A549 (cell line): ENCODE measurements around the gene NFKBIE. TPM values are rescaled to one million over a fixed set of nuclear protein-coding genes. Genes with fewer than 3 reads are reported as not detected.

Source experiments
- ATOH8 ChIP-seq: fragments of 250-450 bp; sonication (Bioruptor Pico); IDR thresholded peaks from 2 replicates; pipeline ENCODE4 v1.5.0; 2020; ENCODE audit warnings: low read depth, mild to moderate bottlenecking, moderate library complexity
- CBX8 ChIP-seq: fragments of 200-600 bp; sonication (generic); IDR thresholded peaks from 2 replicates; pipeline ENCODE4 v1.6.1; 2016
- CEBPB ChIP-seq, 2 experiments: fragments of >200 bp in 1 of 2; sonication (Bioruptor Twin) in 1 of 2; formaldehyde crosslinking in 1 of 2; IDR thresholded peaks; 2 replicates each; pipeline ENCODE4 v1.6.1; 2012 to 2016
- CHD4 ChIP-seq: fragments of 200-600 bp; sonication (generic); IDR thresholded peaks from 2 replicates; pipeline ENCODE4 v1.6.1; 2016; ENCODE audit warnings: antibody characterized with exemption, mild to moderate bottlenecking, borderline replicate concordance
- EHF ChIP-seq: fragments of 250-450 bp; sonication (Bioruptor Pico); IDR thresholded peaks from 2 replicates; pipeline ENCODE4 v1.5.0; 2020; ENCODE audit warnings: mild to moderate bottlenecking
- EHMT2 ChIP-seq: fragments of 200-600 bp; sonication (generic); IDR thresholded peaks from 2 replicates; pipeline ENCODE4 v1.6.1; 2016; ENCODE audit warnings: antibody characterized with exemption, low read depth, mild to moderate bottlenecking, moderate library complexity
- ELK1 ChIP-seq: fragments of 150-350 bp; IDR thresholded peaks from 2 replicates; pipeline ENCODE4 v1.6.1; 2014; ENCODE audit warnings: low read depth, mild to moderate bottlenecking, low read length
- EP300 ChIP-seq, 2 experiments: fragments of >200 bp; sonication (Bioruptor Twin); formaldehyde crosslinking; IDR thresholded peaks; 2 replicates in 1 of 2; 3 replicates in 1 of 2; pipeline ENCODE4 v1.6.1; 2016 to 2017
- ESRRA ChIP-seq: fragments of 150-350 bp; IDR thresholded peaks from 2 replicates; pipeline ENCODE4 v1.6.1; 2014; ENCODE audit warnings: mild to moderate bottlenecking, low read length, borderline replicate concordance
- FOSB ChIP-seq: fragments of 250-450 bp; sonication (Bioruptor Pico); IDR thresholded peaks from 2 replicates; pipeline ENCODE4 v1.5.0; 2020; ENCODE audit warnings: mild to moderate bottlenecking, moderate library complexity
- FOSL2 ChIP-seq, 2 experiments: fragments of 450-650 bp in 1 of 2; fragments of >200 bp in 1 of 2; sonication (Bioruptor Twin) in 1 of 2; formaldehyde crosslinking; IDR thresholded peaks; 2 replicates each; pipeline versions ENCODE4 v1.5.0 to v1.6.1; 2016 to 2020; ENCODE audit warnings: mild to moderate bottlenecking in 1 of 2, moderate library complexity in 1 of 2
- HOXB13 ChIP-seq: fragments of 250-450 bp; sonication (Bioruptor Pico); IDR thresholded peaks from 2 replicates; pipeline ENCODE4 v1.5.0; 2020; ENCODE audit warnings: low read depth, mild to moderate bottlenecking, moderate library complexity
- HOXB5 ChIP-seq: fragments of 250-450 bp; sonication (Bioruptor Pico); IDR thresholded peaks from 2 replicates; pipeline ENCODE4 v1.5.0; 2020; ENCODE audit warnings: mild to moderate bottlenecking, moderate library complexity
- MAZ ChIP-seq: fragments of 150-350 bp; IDR thresholded peaks from 2 replicates; pipeline ENCODE4 v1.6.1; 2014; ENCODE audit warnings: antibody characterized with exemption, low read depth, low read length, borderline replicate concordance
- NFE2L2 ChIP-seq: fragments of 150-350 bp; conservative IDR thresholded peaks from 2 replicates; pipeline ENCODE4 v1.6.1; 2014; ENCODE audit warnings: low read length
- PBX3 ChIP-seq: IDR thresholded peaks from 2 replicates; pipeline ENCODE4 v1.6.1; 2012
- PHF8 ChIP-seq: fragments of 200-600 bp; sonication (generic); IDR thresholded peaks from 2 replicates; pipeline ENCODE4 v1.6.1; 2016; ENCODE audit warnings: low read depth, mild to moderate bottlenecking, antibody characterized with exemption, moderate library complexity, borderline replicate concordance
- POLR2AphosphoS2 ChIP-seq: conservative IDR thresholded peaks from 2 replicates; pipeline ENCODE4 v1.6.1; 2012; ENCODE audit warnings: low read length, improper control_type of control experiment, inconsistent platforms
- RARB ChIP-seq: fragments of 250-450 bp; sonication (Bioruptor Pico); IDR thresholded peaks from 2 replicates; pipeline ENCODE4 v1.8.0; 2021; ENCODE audit warnings: mild to moderate bottlenecking, moderate library complexity
- RCOR1 ChIP-seq: fragments of 150-350 bp; IDR thresholded peaks from 2 replicates; pipeline ENCODE4 v1.6.1; 2014; ENCODE audit warnings: antibody characterized with exemption, low read length, low read depth
- RNF2 ChIP-seq: fragments of 200-600 bp; sonication (generic); IDR thresholded peaks from 2 replicates; pipeline ENCODE4 v1.6.1; 2016; ENCODE audit warnings: low read depth, mild to moderate bottlenecking, antibody characterized with exemption, moderate library complexity, borderline replicate concordance
- SMC3 ChIP-seq: fragments of >200 bp; sonication (Bioruptor Twin); formaldehyde crosslinking; IDR thresholded peaks from 3 replicates; pipeline ENCODE4 v1.6.1; 2018; ENCODE audit warnings: inconsistent platforms
- TFCP2L1 ChIP-seq: fragments of 250-450 bp; sonication (Bioruptor Pico); IDR thresholded peaks from 2 replicates; pipeline ENCODE4 v1.5.0; 2021; ENCODE audit warnings: mild to moderate bottlenecking
- TP53 ChIP-seq: fragments of 250-450 bp; sonication (Bioruptor Pico); IDR thresholded peaks from 2 replicates; pipeline ENCODE4 v1.5.0; 2021; ENCODE audit warnings: mild to moderate bottlenecking, moderate library complexity
- ZFP36 ChIP-seq: fragments of 450-650 bp; IDR thresholded peaks from 2 replicates; pipeline ENCODE4 v1.6.1; 2014; ENCODE audit warnings: borderline replicate concordance; ENCODE audit not compliant: partially characterized antibody
- ZNF302 ChIP-seq: fragments of 250-450 bp; sonication (Bioruptor Pico); IDR thresholded peaks from 2 replicates; pipeline ENCODE4 v1.9.0; 2021; ENCODE audit warnings: inconsistent platforms, mild to moderate bottlenecking, moderate library complexity
- ZSCAN20 ChIP-seq: fragments of 250-450 bp; sonication (Bioruptor Pico); IDR thresholded peaks from 2 replicates; pipeline ENCODE4 v1.8.0; 2022; ENCODE audit warnings: mild to moderate bottlenecking, moderate library complexity
- polyA plus RNA-seq, 4 experiments: library from polyadenylated mRNA; depleted of rRNA in 3 of 4; stranded (reverse); fragments of >200 nt; fragmentation: RNase III in 1 of 4; extraction: RNeasy Plus Mini Kit Qiagen cat#74134 plus additional on column Dnase treatment in 1 of 4; gene quantifications; 2 replicates in 3 of 4; 3 replicates in 1 of 4; pipeline ENCODE4 v1.2.3, GENCODE V29; 2011 to 2017
- TF ChIP-seq, protein P1 (sequence below): fragments of 200-600 bp; sonication (generic); IDR thresholded peaks from 2 replicates; pipeline ENCODE4 v1.6.1; 2016; ENCODE audit warnings: antibody characterized with exemption, mild to moderate bottlenecking, moderate library complexity
- TF ChIP-seq, protein P2 (sequence below): IDR thresholded peaks from 2 replicates; pipeline ENCODE4 v1.6.1; 2012
- TF ChIP-seq, protein P3 (sequence below): fragments of >200 bp; sonication (Bioruptor Twin); formaldehyde crosslinking; IDR thresholded peaks from 3 replicates; pipeline ENCODE4 v1.5.1; 2016
- TF ChIP-seq, protein P4 (sequence below): IDR thresholded peaks from 2 replicates; pipeline ENCODE4 v1.6.1; 2012; ENCODE audit warnings: low read depth, borderline replicate concordance

The NFKBIE gene
- polyA plus RNA-seq, 2 of the 4 experiments (the other 2 are of a cell fraction) = 6.0 to 6.3 TPM

GRCh38 chr6:44237813-44238433 is 27.4 kb downstream of the NFKBIE start (continued):
- no peak for TF ChIP-seq CEBPB (IDR thresholded peaks at IDR 0.05)
- TF ChIP-seq, protein P1, sequence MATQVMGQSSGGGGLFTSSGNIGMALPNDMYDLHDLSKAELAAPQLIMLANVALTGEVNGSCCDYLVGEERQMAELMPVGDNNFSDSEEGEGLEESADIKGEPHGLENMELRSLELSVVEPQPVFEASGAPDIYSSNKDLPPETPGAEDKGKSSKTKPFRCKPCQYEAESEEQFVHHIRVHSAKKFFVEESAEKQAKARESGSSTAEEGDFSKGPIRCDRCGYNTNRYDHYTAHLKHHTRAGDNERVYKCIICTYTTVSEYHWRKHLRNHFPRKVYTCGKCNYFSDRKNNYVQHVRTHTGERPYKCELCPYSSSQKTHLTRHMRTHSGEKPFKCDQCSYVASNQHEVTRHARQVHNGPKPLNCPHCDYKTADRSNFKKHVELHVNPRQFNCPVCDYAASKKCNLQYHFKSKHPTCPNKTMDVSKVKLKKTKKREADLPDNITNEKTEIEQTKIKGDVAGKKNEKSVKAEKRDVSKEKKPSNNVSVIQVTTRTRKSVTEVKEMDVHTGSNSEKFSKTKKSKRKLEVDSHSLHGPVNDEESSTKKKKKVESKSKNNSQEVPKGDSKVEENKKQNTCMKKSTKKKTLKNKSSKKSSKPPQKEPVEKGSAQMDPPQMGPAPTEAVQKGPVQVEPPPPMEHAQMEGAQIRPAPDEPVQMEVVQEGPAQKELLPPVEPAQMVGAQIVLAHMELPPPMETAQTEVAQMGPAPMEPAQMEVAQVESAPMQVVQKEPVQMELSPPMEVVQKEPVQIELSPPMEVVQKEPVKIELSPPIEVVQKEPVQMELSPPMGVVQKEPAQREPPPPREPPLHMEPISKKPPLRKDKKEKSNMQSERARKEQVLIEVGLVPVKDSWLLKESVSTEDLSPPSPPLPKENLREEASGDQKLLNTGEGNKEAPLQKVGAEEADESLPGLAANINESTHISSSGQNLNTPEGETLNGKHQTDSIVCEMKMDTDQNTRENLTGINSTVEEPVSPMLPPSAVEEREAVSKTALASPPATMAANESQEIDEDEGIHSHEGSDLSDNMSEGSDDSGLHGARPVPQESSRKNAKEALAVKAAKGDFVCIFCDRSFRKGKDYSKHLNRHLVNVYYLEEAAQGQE = no peak
- no peak for TF ChIP-seq CBX8
- no peak for TF ChIP-seq NFE2L2
- no peak for TF ChIP-seq PBX3
- TF ChIP-seq ELK1 = no peak
- TF ChIP-seq MAZ = no peak
- no peak for TF ChIP-seq ZFP36
- TF ChIP-seq HOXB5 (CRISPR knock-in tag) = 0 out of 2 replicates have a peak, but pooled peaks have one; percentile 65
- TF ChIP-seq PHF8 = no peak
- TF ChIP-seq SMC3 = peak; percentile 76
- TF ChIP-seq HOXB13 (CRISPR knock-in tag) = no peak
- no peak for TF ChIP-seq EHF (CRISPR knock-in tag)
- TF ChIP-seq, protein P2, sequence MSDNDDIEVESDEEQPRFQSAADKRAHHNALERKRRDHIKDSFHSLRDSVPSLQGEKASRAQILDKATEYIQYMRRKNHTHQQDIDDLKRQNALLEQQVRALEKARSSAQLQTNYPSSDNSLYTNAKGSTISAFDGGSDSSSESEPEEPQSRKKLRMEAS = no peak; the same call in 1 of the 2 replicates
- TF ChIP-seq EHMT2 = no peak
- no peak for TF ChIP-seq POLR2AphosphoS2
- no peak for TF ChIP-seq CHD4
- no peak for TF ChIP-seq ZSCAN20 (CRISPR knock-in tag)
- 0 out of 2 replicates have a peak, but pooled peaks have one; percentile 32 for TF ChIP-seq TFCP2L1 (CRISPR knock-in tag)
- TF ChIP-seq FOSB = no peak
- TF ChIP-seq RNF2 = no peak
- TF ChIP-seq RARB (CRISPR knock-in tag) = no peak
- no peak for TF ChIP-seq FOSL2 (IDR thresholded peaks at IDR 0.05)
- peak; percentile 52 for TF ChIP-seq FOSL2 (CRISPR knock-in tag; IDR thresholded peaks at IDR 0.05)
- no peak for TF ChIP-seq TP53 (CRISPR knock-in tag)
- TF ChIP-seq, protein P3, sequence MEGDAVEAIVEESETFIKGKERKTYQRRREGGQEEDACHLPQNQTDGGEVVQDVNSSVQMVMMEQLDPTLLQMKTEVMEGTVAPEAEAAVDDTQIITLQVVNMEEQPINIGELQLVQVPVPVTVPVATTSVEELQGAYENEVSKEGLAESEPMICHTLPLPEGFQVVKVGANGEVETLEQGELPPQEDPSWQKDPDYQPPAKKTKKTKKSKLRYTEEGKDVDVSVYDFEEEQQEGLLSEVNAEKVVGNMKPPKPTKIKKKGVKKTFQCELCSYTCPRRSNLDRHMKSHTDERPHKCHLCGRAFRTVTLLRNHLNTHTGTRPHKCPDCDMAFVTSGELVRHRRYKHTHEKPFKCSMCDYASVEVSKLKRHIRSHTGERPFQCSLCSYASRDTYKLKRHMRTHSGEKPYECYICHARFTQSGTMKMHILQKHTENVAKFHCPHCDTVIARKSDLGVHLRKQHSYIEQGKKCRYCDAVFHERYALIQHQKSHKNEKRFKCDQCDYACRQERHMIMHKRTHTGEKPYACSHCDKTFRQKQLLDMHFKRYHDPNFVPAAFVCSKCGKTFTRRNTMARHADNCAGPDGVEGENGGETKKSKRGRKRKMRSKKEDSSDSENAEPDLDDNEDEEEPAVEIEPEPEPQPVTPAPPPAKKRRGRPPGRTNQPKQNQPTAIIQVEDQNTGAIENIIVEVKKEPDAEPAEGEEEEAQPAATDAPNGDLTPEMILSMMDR = peak; percentile 81
- TF ChIP-seq RCOR1 = no peak
- TF ChIP-seq, protein P4, sequence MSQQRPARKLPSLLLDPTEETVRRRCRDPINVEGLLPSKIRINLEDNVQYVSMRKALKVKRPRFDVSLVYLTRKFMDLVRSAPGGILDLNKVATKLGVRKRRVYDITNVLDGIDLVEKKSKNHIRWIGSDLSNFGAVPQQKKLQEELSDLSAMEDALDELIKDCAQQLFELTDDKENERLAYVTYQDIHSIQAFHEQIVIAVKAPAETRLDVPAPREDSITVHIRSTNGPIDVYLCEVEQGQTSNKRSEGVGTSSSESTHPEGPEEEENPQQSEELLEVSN = no peak
- TF ChIP-seq ZNF302 (CRISPR knock-in tag) = no peak
- no peak for TF ChIP-seq ATOH8 (CRISPR knock-in tag)
- TF ChIP-seq ESRRA = no peak
- TF ChIP-seq EP300 (IDR thresholded peaks at IDR 0.05) = no peak
